MM.1S (cell line): ENCODE measurements around the gene UBD.

Experiments used
- CTCF ChIP-seq: fragments of 300-600 bp; sonication (generic); IDR thresholded peaks from 2 replicates; pipeline ENCODE4 v1.5.1; 2016; ENCODE audit warnings: antibody characterized with exemption, low read length, mixed read lengths
- EZH2 ChIP-seq: fragments of 300-600 bp; sonication (generic); optimal IDR thresholded peaks from 2 replicates; pipeline ENCODE3; 2017; ENCODE audit warnings: low read depth, mild to moderate bottlenecking, antibody characterized with exemption, low read length, mixed read lengths

- TF ChIP-seq CTCF = no peak
- no peak for TF ChIP-seq EZH2
Measured at GRCh38 chr6:29509711-29510110, 49.8 kb downstream of the UBD start.
